PFSK-1 (cell line): ENCODE data around the gene CMC1.

Experiments used
- FOXP2 ChIP-seq: optimal IDR thresholded peaks from 2 replicates; pipeline ENCODE3; 2011; ENCODE audit warnings: borderline replicate concordance, control low read depth, inconsistent platforms; ENCODE audit not compliant: insufficient read depth; ENCODE audit errors: extremely low read length, extremely low read depth
- POLR2AphosphoS5 ChIP-seq: IDR thresholded peaks from 2 replicates; pipeline ENCODE4 v1.6.1; 2012; ENCODE audit warnings: low read depth, mild to moderate bottlenecking, control low read depth, low read length, moderate library complexity
- SIN3A ChIP-seq: IDR thresholded peaks from 2 replicates; pipeline ENCODE4 v1.6.1; 2012; ENCODE audit warnings: mild to moderate bottlenecking, low read length, moderate library complexity, borderline replicate concordance; ENCODE audit not compliant: insufficient read depth
- TAF1 ChIP-seq: IDR thresholded peaks from 2 replicates; pipeline ENCODE4 v1.6.1; 2012; ENCODE audit warnings: low read length, control low read depth, borderline replicate concordance; ENCODE audit not compliant: insufficient read depth
- TF ChIP-seq, protein P1 (sequence below), 2 experiments: IDR thresholded peaks; 2 replicates each; pipeline versions ENCODE4 v1.6.1 to v1.8.0; 2011 to 2012; ENCODE audit warnings: low read depth in 2 of 2, low read length in 2 of 2, control low read depth in 1 of 2, inconsistent platforms in 1 of 2, mild to moderate bottlenecking in 1 of 2, moderate library complexity in 1 of 2; ENCODE audit not compliant: insufficient read depth in 1 of 2

The CMC1 gene

DNA sequence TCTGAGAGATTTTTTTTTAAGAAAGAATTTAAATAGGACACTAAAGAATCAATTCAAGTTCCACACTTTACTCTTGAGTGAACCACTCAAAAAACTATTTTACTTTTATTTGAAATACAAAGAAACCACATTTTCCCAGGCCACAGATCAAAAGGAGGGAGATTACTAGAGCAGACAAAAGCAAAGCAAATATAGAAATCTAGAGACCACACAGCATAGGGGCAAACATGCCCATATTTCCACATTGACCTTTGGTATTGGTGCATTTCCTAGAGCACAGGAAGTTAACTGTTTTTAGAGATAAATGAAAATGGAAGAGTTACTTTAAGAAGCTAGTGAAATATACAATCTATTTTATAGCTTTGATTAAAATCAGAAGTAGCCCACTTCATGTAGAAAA lies 79.6 kb downstream of the CMC1 start:
- TF ChIP-seq, protein P1, sequence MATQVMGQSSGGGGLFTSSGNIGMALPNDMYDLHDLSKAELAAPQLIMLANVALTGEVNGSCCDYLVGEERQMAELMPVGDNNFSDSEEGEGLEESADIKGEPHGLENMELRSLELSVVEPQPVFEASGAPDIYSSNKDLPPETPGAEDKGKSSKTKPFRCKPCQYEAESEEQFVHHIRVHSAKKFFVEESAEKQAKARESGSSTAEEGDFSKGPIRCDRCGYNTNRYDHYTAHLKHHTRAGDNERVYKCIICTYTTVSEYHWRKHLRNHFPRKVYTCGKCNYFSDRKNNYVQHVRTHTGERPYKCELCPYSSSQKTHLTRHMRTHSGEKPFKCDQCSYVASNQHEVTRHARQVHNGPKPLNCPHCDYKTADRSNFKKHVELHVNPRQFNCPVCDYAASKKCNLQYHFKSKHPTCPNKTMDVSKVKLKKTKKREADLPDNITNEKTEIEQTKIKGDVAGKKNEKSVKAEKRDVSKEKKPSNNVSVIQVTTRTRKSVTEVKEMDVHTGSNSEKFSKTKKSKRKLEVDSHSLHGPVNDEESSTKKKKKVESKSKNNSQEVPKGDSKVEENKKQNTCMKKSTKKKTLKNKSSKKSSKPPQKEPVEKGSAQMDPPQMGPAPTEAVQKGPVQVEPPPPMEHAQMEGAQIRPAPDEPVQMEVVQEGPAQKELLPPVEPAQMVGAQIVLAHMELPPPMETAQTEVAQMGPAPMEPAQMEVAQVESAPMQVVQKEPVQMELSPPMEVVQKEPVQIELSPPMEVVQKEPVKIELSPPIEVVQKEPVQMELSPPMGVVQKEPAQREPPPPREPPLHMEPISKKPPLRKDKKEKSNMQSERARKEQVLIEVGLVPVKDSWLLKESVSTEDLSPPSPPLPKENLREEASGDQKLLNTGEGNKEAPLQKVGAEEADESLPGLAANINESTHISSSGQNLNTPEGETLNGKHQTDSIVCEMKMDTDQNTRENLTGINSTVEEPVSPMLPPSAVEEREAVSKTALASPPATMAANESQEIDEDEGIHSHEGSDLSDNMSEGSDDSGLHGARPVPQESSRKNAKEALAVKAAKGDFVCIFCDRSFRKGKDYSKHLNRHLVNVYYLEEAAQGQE (IDR thresholded peaks at IDR 0.05; ENCODE audit: insufficient read depth in 1 of 2, low read depth in 2 of 2, low read length in 2 of 2), result no peak
- TF ChIP-seq TAF1 (no peak), SIN3A (no peak), FOXP2 (no peak), POLR2AphosphoS5 (no peak)

DNA sequence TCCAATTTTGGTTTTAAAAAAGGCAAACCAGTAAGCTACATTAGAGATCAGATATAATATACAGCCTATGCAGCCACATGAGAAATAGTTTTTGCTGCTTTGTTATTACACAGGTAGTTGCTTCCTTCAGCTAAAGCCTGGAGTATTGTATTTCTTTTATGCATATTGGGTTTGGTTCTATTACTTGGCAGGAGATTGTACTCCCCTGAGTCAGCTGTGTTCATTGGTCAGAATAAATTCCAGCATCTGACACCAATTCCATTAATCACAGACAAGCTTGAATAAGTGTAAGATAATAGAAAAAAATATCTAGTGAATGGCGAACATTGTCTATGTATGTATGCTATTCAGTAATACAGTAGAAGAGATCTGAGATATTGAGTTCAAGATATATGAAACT lies 81.0 kb downstream of the CMC1 start:
- TF ChIP-seq, protein P1 (IDR thresholded peaks at IDR 0.05; ENCODE audit: insufficient read depth in 1 of 2, low read depth in 2 of 2, low read length in 2 of 2), result no peak
- TF ChIP-seq TAF1 (no peak), SIN3A (no peak), FOXP2 (no peak), POLR2AphosphoS5 (no peak)

- TF ChIP-seq, protein P1 (IDR thresholded peaks at IDR 0.05; ENCODE audit: insufficient read depth in 1 of 2, low read depth in 2 of 2, low read length in 2 of 2), result no peak
- no peak for TF ChIP-seq TAF1
- no peak for TF ChIP-seq FOXP2
- TF ChIP-seq POLR2AphosphoS5, result no peak
- TF ChIP-seq SIN3A, result no peak
Measured at GRCh38 chr3:28326458-28326926, 85.1 kb downstream of the CMC1 start.

DNA sequence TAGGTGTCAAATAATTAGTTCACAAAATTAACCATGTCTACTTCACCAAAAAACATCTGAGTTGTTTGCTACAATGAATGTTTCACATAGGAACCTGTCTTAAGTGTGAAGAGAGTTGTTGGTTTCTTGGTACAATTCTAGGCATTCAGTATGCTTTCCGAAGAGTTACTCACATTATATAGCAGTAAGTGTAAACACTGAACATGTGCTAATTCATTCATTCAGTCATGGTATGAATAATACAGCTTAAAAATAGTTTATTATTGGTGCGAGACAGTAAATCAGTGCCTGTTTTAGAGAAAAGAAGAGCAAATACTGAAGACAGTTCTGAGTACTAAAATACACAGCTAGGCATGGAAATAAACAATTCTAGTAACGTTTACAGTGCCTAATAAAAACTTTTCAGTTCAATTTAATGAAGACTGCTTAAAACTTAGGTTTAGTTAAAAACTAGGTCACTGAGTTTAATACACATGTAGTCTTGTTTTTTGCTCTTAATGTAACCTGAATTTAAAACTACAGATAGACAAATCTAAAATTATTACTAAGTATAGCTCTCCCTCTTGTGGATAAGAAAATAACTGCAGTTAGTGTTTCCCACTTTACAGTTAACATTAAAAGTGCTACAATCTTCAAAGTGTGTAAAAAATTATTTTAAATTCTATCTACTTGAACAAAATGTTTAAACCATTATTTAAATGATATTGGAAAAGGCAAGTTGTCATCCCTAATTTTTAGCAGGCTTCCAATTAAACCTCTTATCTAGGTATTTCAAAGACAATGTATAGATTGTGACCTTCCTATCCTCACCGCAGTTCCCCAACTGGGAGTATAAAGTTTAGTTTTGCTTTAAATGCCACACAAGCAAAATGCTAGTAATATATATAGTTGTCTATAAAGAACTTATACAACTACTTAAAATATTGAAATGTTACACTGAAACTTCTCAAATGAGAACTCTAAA lies 87.1 kb downstream of the CMC1 start:
- TF ChIP-seq, protein P1 (IDR thresholded peaks at IDR 0.05; ENCODE audit: insufficient read depth in 1 of 2, low read depth in 2 of 2, low read length in 2 of 2), result no peak
- TF ChIP-seq TAF1 (no peak), SIN3A (no peak), FOXP2 (no peak), POLR2AphosphoS5 (no peak)
